ENCODE results near the gene LY6G6D. TPM values are rescaled to one million over a fixed set of nuclear protein-coding genes. Genes with fewer than 3 reads are reported as not detected.

Gene LY6G6D
- total RNA-seq, 2 donors from 2014 or later = not detected

DNA sequence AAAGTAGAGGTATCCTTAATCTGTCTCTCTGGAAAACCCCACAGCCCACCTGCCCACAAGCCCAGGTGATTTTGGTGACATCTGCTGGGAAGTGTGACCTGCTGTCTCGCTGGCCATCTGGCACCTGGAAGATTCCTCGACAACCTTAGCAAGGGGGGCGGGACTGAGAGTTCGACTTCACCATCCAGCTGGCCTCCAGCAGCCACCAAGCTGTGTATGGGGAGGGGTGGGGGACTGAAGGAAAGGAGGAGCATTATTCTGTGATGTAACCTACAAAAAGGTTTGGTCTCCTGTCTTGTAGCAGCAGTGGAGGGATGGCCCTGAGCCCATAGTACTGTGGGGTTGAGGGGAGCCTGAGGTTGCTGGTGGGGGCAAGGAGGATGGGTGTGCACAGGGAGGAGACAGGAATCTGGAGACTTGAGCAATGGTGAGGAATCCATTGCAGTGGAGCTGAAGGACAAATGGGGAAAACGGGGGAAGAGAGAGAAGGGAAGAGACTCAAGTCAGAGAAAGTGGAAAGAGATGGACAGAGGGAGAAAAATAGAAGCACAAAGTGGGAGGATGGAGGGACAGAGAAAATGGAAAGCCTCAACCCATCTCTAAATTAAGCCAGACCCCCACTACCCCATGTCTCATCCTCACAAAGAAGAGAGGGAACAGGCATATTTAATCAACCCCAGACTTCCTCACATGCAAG, 4.5 kb upstream of the LY6G6D start:
- Histone ChIP-seq H3K4me3 (no peak overlapping the region), H3K27ac (no peak overlapping the region), H3K36me3 (no peaks in the 10 kb centered on the region), H3K4me1 (ENCODE audit: control insufficient read depth in 1 of 2, low read depth in 2 of 2) (no peaks in the 10 kb centered on the region), H3K27me3 (replicated peaks; ENCODE audit: insufficient read depth) (no peaks in the 10 kb centered on the region), H3K9me3 (no peaks in the 10 kb centered on the region)
- ATAC-seq (ENCODE audit: insufficient number of reproducible peaks, low FRiP score, low read depth) (no peak), DNase-seq (ENCODE audit: low spot score) (no peak)
- TF ChIP-seq, protein P1, sequence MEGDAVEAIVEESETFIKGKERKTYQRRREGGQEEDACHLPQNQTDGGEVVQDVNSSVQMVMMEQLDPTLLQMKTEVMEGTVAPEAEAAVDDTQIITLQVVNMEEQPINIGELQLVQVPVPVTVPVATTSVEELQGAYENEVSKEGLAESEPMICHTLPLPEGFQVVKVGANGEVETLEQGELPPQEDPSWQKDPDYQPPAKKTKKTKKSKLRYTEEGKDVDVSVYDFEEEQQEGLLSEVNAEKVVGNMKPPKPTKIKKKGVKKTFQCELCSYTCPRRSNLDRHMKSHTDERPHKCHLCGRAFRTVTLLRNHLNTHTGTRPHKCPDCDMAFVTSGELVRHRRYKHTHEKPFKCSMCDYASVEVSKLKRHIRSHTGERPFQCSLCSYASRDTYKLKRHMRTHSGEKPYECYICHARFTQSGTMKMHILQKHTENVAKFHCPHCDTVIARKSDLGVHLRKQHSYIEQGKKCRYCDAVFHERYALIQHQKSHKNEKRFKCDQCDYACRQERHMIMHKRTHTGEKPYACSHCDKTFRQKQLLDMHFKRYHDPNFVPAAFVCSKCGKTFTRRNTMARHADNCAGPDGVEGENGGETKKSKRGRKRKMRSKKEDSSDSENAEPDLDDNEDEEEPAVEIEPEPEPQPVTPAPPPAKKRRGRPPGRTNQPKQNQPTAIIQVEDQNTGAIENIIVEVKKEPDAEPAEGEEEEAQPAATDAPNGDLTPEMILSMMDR (IDR thresholded peaks at IDR 0.05) = no peak

- Histone ChIP-seq H3K27me3 (replicated peaks; ENCODE audit: insufficient read depth) (no peaks in the 10 kb centered on the region), H3K27ac (no peak overlapping the region), H3K4me3 (no peak overlapping the region), H3K9me3 (no peaks in the 10 kb centered on the region), H3K36me3 (no peaks in the 10 kb centered on the region), H3K4me1 (ENCODE audit: control insufficient read depth in 1 of 2, low read depth in 2 of 2) (no peaks in the 10 kb centered on the region)
- TF ChIP-seq, protein P1 (IDR thresholded peaks at IDR 0.05) = no peak
- no peak for DNase-seq (ENCODE audit: low spot score)
- ATAC-seq (ENCODE audit: insufficient number of reproducible peaks, low FRiP score, low read depth) = no peak
Measured at GRCh38 chr6:31711233-31711632, 3.9 kb upstream of the LY6G6D start.

DNA sequence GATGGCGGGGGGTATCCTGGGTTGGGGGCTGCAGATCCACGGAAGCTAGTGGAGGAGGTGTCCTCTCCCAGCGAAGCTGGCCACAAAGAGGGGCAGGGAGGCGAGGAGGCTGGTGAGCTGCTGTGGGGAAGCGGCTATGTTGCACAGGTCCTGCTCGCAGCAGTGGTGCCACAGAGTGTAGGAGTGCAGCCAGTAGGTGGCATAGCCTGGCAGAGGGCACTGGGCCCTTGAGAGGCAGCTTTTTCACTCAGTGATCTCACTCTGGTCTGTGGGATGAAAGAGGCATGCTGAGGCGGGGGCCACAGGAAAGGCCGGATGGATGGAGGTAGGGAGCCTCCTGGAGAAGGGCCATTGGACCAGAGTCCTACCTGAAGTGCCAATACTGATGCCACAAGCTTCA, 2.9 kb upstream of the LY6G6D start:
- Histone ChIP-seq H3K36me3 (no peaks in the 10 kb centered on the region), H3K4me3 (no peak overlapping the region), H3K4me1 (ENCODE audit: control insufficient read depth in 1 of 2, low read depth in 2 of 2) (no peaks in the 10 kb centered on the region), H3K27ac (no peak overlapping the region), H3K9me3 (no peaks in the 10 kb centered on the region), H3K27me3 (replicated peaks; ENCODE audit: insufficient read depth) (no peaks in the 10 kb centered on the region)
- no peak for DNase-seq (ENCODE audit: low spot score)
- TF ChIP-seq, protein P1 (IDR thresholded peaks at IDR 0.05) = no peak
- no peak for ATAC-seq (ENCODE audit: insufficient number of reproducible peaks, low FRiP score, low read depth)

GRCh38 chr6:31713465-31713864, 1.7 kb upstream of the LY6G6D start:
- no peak for ATAC-seq (ENCODE audit: insufficient number of reproducible peaks, low FRiP score, low read depth)
- Histone ChIP-seq H3K4me1 (ENCODE audit: control insufficient read depth in 1 of 2, low read depth in 2 of 2) (no peaks in the 10 kb centered on the region), H3K9me3 (no peaks in the 10 kb centered on the region), H3K27ac (no peak overlapping the region), H3K36me3 (no peaks in the 10 kb centered on the region), H3K4me3 (no peak overlapping the region), H3K27me3 (replicated peaks; ENCODE audit: insufficient read depth) (no peaks in the 10 kb centered on the region)
- no peak for DNase-seq (ENCODE audit: low spot score)
- TF ChIP-seq, protein P1 (IDR thresholded peaks at IDR 0.05) = no peak

GRCh38 chr6:31713991-31714684, 1.0 kb upstream of the LY6G6D start:
- no peaks in the 10 kb centered on the region for H3K36me3 ChIP-seq
- DNase-seq (ENCODE audit: low spot score) (no peak), ATAC-seq (ENCODE audit: insufficient number of reproducible peaks, low FRiP score, low read depth) (no peak)
- no peak overlapping the region for H3K27ac ChIP-seq
- no peaks in the 10 kb centered on the region for H3K4me1 ChIP-seq (ENCODE audit: control insufficient read depth in 1 of 2, low read depth in 2 of 2)
- H3K4me3 ChIP-seq = no peak overlapping the region
- no peaks in the 10 kb centered on the region for H3K27me3 ChIP-seq (replicated peaks; ENCODE audit: insufficient read depth)
- H3K9me3 ChIP-seq = no peaks in the 10 kb centered on the region
- TF ChIP-seq, protein P1 (IDR thresholded peaks at IDR 0.05) = no peak
